NCI-H2029 (cell line): ENCODE results near the gene OR8H2.
"Not testable (repeated sequence)": the region's sequence is repeated elsewhere in the genome, so short reads cannot be mapped to it uniquely, and the experiment has no call there.

Experiments
- DNase-seq: peaks from one replicate; lab custom pipeline; 2025; lab: John Stamatoyannopoulos, UW

Gene OR8H2

GRCh38 chr11:56103210-56103737 lies at the start of gene OR8H2:
OR8H2 (plus strand) TSS chr11:56103687; CDS start chr11:56105043, 1,356 bp downstream.
- no peak for DNase-seq

DNA sequence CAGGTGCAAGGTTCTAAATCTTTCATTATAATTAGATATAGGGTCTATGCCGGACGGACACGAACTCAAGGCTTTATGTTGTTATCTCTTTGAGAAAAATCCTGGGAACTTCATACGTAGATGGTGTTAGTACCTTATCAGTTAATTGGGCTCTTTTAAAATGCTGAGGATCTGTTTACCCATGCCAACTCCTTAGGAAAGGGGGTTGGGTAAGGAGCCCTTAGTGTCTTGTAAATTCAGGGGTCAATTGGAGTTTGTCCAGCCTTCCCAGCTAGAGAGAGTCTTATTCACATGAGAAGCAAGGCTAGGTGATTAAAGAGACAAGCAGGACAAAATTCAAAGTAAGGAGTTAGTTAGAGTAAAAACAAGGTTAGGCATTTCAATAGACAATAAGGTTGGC lies 47.1 kb upstream of the OR8H2 start:
- not testable (repeated sequence) for DNase-seq

DNA sequence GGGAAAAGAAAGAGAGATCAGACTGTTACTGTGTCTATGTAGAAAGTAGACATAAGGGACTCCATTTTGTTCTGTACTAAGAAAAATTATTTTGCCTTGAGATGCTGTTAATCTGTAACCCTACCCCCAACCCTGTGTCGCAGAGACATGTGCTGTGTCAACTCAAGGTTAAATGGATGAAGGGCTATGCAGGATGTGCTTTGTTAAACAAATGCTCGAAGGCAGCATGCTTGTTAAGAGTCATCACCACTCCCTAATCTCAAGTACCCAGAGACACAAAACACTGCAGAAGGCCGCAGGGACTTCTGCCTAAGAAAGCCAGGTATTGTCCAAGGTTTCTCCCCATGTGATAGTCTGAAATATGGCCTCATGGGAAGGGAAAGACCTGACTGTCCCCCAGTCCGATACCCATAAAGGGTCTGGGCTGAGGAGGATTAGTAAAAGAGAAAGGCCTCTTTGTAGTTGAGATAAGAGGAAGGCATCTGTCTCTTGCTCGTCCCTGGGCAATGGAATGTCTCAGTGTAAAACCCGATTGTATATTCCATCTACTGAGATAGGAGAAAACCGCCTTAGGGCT lies 45.7 kb upstream of the OR8H2 start:
- not testable (repeated sequence) for DNase-seq

DNA sequence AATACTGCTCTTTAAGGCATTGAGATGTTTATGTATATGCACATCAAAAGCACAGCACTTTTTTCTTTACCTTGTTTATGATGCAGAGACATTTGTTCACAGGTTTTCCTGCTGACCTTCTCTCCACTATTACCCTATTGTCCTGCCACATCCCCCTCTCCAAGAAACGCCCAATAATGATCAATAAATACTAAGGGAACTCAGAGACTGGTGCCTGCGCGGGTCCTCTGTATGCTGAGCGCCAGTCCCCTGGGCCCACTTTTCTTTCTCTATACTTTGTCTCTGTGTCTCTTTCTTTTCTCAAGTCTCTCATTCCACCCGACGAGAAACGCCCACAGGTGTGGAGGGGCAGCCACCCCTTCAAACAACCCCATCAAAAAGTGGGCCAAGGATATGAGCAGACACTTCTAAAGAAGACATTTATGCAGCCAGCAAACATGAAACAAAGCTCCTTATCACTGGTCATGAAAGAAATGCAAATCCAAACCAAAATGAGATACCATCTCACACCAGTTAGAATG lies 45.2 kb upstream of the OR8H2 start:
- DNase-seq = not testable (repeated sequence)

- DNase-seq = no peak
Measured at GRCh38 chr11:56066980-56067379, 36.5 kb upstream of the OR8H2 start.

GRCh38 chr11:56089697-56090096 lies 13.8 kb upstream of the OR8H2 start:
- no peak for DNase-seq

GRCh38 chr11:56093008-56093407 lies 10.5 kb upstream of the OR8H2 start, which contains the start of gene OR8I2:
OR8I2 (plus strand) TSS chr11:56093308; CDS start chr11:56093308, 0 bp downstream.
- DNase-seq = no peak

- DNase-seq = no peak
Measured at GRCh38 chr11:56122073-56122472, 18.6 kb downstream of the OR8H2 start, which contains the start of gene OR8H3. OR8H3 (plus strand) TSS chr11:56122373; CDS start chr11:56122373, 0 bp downstream.

- no peak for DNase-seq
Measured at GRCh38 chr11:56140151-56140661, 36.7 kb downstream of the OR8H2 start, which contains the start of gene OR8J3. OR8J3 (minus strand) TSS chr11:56140201; CDS start chr11:56137718, 2,483 bp downstream.

DNA sequence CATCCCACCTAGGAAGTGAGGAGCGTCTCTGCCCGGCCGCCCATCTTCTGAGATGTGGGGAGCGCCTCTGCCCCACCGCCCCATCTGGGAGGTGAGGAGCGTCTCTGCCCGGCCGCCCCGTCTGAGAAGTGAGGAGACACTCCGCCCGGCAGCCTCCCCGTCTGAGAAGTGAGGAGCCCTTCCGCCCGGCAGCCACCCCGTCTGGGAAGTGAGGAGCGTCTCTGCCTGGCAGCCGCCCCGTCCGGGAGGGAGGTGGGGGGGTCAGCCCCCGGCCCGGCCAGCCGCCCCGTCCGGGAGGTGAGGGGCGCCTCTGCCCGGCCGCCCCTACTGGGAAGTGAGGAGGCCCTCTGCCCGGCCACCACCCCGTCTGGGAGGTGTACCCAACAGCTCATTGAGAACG lies 40.2 kb downstream of the OR8H2 start:
- not testable (repeated sequence) for DNase-seq

DNA sequence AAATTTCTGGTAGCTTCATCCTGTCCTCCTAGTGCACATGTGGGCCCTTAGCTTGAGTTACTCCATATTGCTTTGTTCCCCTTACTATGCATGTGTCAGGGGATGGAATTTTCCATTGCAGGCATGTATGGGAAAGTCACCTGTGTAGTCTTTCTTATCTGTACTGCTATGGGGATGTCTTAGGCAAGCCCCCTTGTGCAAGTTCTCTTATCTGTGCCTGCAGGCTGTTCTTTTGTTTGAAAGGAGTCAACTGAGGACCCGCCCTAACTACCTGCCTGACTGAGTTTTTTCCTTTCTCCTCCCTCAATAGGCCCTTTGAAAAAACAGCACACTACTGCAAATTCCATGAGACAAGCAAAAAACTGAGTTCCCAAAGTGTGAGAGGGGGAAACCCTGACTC lies 47.9 kb downstream of the OR8H2 start:
- no peak for DNase-seq

DNA sequence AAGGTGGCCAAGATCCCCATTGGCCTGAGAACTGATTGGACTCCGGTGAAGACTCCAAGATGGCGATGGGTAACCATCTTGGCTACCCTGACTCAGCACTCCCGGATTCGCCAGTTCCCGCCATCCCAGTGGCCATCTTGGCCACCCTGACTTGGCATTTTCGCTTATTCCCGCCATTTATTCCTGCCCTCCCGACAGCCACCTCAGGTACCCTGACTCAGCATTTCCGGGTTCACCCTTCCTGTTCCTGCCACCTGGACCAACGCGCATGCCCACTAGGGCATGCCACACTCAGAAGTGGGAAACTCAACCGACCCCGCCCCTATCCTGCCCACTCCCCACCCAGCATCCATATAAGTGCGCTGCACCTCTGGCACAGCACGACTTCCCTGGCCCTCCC lies 48.8 kb downstream of the OR8H2 start:
- no peak for DNase-seq
